ENCODE data around the gene RALGPS1. TPM values are rescaled to one million over a fixed set of nuclear protein-coding genes. Genes with fewer than 3 reads are reported as not detected.

Gene RALGPS1
- total and polyA plus RNA-seq, 2 donors (not counting 1 experiment from before 2014, with no cell fraction given) = 2.0 to 5.9 TPM

DNA sequence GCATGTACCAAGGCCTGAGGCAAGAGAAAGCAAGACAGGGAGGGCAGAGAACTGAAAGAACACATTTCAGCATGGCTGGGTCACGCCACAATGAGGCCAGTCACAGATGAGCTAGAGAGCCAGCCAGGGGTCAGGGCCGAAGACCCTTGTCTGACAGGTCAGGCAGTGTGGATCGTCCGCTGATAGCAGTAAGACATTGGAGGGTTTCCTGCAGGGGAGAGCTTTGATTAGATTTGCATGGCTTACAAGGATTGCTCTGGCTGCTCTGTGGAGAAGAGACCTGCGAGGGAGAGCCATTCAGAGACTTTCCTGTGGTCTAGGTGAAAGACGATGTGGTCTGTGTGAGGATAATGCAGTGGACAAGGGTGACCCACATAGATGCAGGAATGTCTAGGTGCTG is 93.1 kb downstream of the RALGPS1 start:
- Histone ChIP-seq H3K27me3 (ENCODE audit: control insufficient read depth, insufficient read depth, low read length) (no peaks in the 10 kb centered on the region), H4K20me1 (ENCODE audit: control insufficient read depth, extremely low read depth, insufficient read depth, low read length) (no peaks in the 10 kb centered on the region), H3K4me3 (replicated peaks in 1 of 4; ENCODE audit: control extremely low read depth in 1 of 4, insufficient read depth in 1 of 4, low read depth in 3 of 4, low read length in 4 of 4) (no peak overlapping the region), H3K79me2 (ENCODE audit: control insufficient read depth, insufficient read depth, low read length) (no peaks in the 10 kb centered on the region), H3K27ac (ENCODE audit: insufficient read depth, low read length) (no peak overlapping the region), H2AFZ (ENCODE audit: low read length) (no peak overlapping the region), H3K9me3 (ENCODE audit: control insufficient read depth, insufficient read depth, low read depth, low read length) (no peaks in the 10 kb centered on the region), H3K9ac (ENCODE audit: insufficient read depth, low read length) (no peak overlapping the region), H3K4me1 (ENCODE audit: control insufficient read depth, extremely low read depth, insufficient read depth, low read length) (no peaks in the 10 kb centered on the region), H3K36me3 (ENCODE audit: control insufficient read depth, insufficient read depth, low read length) (no peaks in the 10 kb centered on the region), H3K4me2 (ENCODE audit: extremely low read depth, insufficient read depth, low read length) (no peak overlapping the region)
- DNase-seq (ENCODE audit: low read depth in 2 of 2) = no peak
- TF ChIP-seq, protein P1, sequence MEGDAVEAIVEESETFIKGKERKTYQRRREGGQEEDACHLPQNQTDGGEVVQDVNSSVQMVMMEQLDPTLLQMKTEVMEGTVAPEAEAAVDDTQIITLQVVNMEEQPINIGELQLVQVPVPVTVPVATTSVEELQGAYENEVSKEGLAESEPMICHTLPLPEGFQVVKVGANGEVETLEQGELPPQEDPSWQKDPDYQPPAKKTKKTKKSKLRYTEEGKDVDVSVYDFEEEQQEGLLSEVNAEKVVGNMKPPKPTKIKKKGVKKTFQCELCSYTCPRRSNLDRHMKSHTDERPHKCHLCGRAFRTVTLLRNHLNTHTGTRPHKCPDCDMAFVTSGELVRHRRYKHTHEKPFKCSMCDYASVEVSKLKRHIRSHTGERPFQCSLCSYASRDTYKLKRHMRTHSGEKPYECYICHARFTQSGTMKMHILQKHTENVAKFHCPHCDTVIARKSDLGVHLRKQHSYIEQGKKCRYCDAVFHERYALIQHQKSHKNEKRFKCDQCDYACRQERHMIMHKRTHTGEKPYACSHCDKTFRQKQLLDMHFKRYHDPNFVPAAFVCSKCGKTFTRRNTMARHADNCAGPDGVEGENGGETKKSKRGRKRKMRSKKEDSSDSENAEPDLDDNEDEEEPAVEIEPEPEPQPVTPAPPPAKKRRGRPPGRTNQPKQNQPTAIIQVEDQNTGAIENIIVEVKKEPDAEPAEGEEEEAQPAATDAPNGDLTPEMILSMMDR (conservative IDR thresholded peaks at IDR 0.05 in 1 of 2, IDR thresholded peaks at IDR 0.05 in 1 of 2; ENCODE audit: low read depth in 1 of 2, low read length in 2 of 2) = no peak
- no peak for TF ChIP-seq EZH2 (IDR thresholded peaks at IDR 0.05; ENCODE audit: low read length, missing control alignments)

DNA sequence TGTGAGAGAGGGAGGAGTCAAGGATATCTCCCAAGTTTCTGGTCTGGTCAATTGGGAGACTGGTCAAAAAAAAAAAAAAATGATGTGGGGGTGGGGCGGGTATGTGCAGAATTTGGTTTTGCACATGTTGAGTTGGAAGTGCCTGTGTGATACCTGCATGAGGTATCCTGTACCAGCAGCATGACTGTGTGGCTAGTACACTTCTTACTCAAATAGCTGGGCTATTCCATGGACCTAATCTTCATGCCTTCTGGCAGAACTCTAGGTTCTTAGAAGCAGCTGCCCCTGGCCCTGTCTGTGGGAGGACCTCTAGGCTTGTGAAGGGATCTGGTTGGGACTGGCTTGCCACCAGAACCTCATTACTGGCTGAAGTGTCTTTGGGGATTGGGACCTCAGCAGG is 93.5 kb downstream of the RALGPS1 start:
- H3K79me2 ChIP-seq (ENCODE audit: control insufficient read depth, insufficient read depth, low read length) = no peaks in the 10 kb centered on the region
- H3K36me3 ChIP-seq (ENCODE audit: control insufficient read depth, insufficient read depth, low read length) = no peaks in the 10 kb centered on the region
- no peaks in the 10 kb centered on the region for H3K9me3 ChIP-seq (ENCODE audit: control insufficient read depth, insufficient read depth, low read depth, low read length)
- H3K4me3 ChIP-seq (replicated peaks in 1 of 4; ENCODE audit: control extremely low read depth in 1 of 4, insufficient read depth in 1 of 4, low read depth in 3 of 4, low read length in 4 of 4) = no peak overlapping the region
- H3K27ac ChIP-seq (ENCODE audit: insufficient read depth, low read length) = no peak overlapping the region
- no peaks in the 10 kb centered on the region for H3K4me1 ChIP-seq (ENCODE audit: control insufficient read depth, extremely low read depth, insufficient read depth, low read length)
- H2AFZ ChIP-seq (ENCODE audit: low read length) = no peak overlapping the region
- H3K27me3 ChIP-seq (ENCODE audit: control insufficient read depth, insufficient read depth, low read length) = no peaks in the 10 kb centered on the region
- no peak for DNase-seq (ENCODE audit: low read depth in 2 of 2)
- no peak for TF ChIP-seq EZH2 (IDR thresholded peaks at IDR 0.05; ENCODE audit: low read length, missing control alignments)
- TF ChIP-seq, protein P1 (conservative IDR thresholded peaks at IDR 0.05 in 1 of 2, IDR thresholded peaks at IDR 0.05 in 1 of 2; ENCODE audit: low read depth in 1 of 2, low read length in 2 of 2) = no peak
- H3K4me2 ChIP-seq (ENCODE audit: extremely low read depth, insufficient read depth, low read length) = no peak overlapping the region
- H3K9ac ChIP-seq (ENCODE audit: insufficient read depth, low read length) = no peak overlapping the region
- no peaks in the 10 kb centered on the region for H4K20me1 ChIP-seq (ENCODE audit: control insufficient read depth, extremely low read depth, insufficient read depth, low read length)

DNA sequence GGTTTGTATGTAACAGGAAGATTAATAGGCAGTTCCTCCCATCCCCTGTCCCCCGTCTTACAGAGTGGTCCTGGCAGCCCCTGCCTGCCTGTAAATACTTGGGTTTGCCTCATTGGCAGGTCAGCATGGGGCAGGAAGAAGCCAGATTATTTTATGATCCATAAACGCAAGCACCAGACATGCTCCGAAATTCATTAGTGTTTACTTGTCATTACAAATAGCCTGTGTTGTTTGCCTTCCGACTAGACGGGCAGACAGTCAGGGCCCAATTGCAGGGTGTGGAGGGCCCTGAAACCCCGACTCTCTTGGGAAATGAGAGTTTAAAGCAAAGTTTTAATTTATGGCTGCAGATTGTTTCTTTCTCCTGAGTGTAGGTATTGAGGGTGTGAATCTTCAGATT is 97.2 kb downstream of the RALGPS1 start:
- no peaks in the 10 kb centered on the region for H4K20me1 ChIP-seq (ENCODE audit: control insufficient read depth, extremely low read depth, insufficient read depth, low read length)
- H3K4me2 ChIP-seq (ENCODE audit: extremely low read depth, insufficient read depth, low read length) = no peak overlapping the region
- no peak overlapping the region for H3K9ac ChIP-seq (ENCODE audit: insufficient read depth, low read length)
- no peak for DNase-seq (ENCODE audit: low read depth in 2 of 2)
- H3K79me2 ChIP-seq (ENCODE audit: control insufficient read depth, insufficient read depth, low read length) = no peaks in the 10 kb centered on the region
- no peak overlapping the region for H2AFZ ChIP-seq (ENCODE audit: low read length)
- peaks cover 2% of the 10 kb centered on the region for H3K27me3 ChIP-seq (ENCODE audit: control insufficient read depth, insufficient read depth, low read length)
- no peaks in the 10 kb centered on the region for H3K4me1 ChIP-seq (ENCODE audit: control insufficient read depth, extremely low read depth, insufficient read depth, low read length)
- no peak overlapping the region for H3K27ac ChIP-seq (ENCODE audit: insufficient read depth, low read length)
- H3K4me3 ChIP-seq (replicated peaks in 1 of 4; ENCODE audit: control extremely low read depth in 1 of 4, insufficient read depth in 1 of 4, low read depth in 3 of 4, low read length in 4 of 4) = no peak overlapping the region
- TF ChIP-seq EZH2 (IDR thresholded peaks at IDR 0.05; ENCODE audit: low read length, missing control alignments) = no peak
- TF ChIP-seq, protein P1 (conservative IDR thresholded peaks at IDR 0.05 in 1 of 2, IDR thresholded peaks at IDR 0.05 in 1 of 2; ENCODE audit: low read depth in 1 of 2, low read length in 2 of 2) = no peak
- no peaks in the 10 kb centered on the region for H3K9me3 ChIP-seq (ENCODE audit: control insufficient read depth, insufficient read depth, low read depth, low read length)
- no peaks in the 10 kb centered on the region for H3K36me3 ChIP-seq (ENCODE audit: control insufficient read depth, insufficient read depth, low read length)

Measured in fibroblast of lung (primary cell).